GM12891 (cell line): ENCODE results near the gene HAT1.
A peak's percentile ranks its signal among the peaks of the same experiment; 100 is the strongest.

Experiments used
- POLR2A ChIP-seq: IDR thresholded peaks from 2 replicates; pipeline ENCODE4 v1.6.1; 2011; ENCODE audit warnings: low read depth, low read length, control low read depth
- POLR2AphosphoS5 ChIP-seq: IDR thresholded peaks from 2 replicates; pipeline ENCODE4 v1.6.1; 2011; ENCODE audit warnings: low read depth, low read length, control low read depth
- POU2F2 ChIP-seq: IDR thresholded peaks from 2 replicates; pipeline ENCODE4 v1.6.1; 2011; ENCODE audit warnings: low read depth, mild to moderate bottlenecking, control low read depth, low read length, moderate library complexity
- SPI1 ChIP-seq: IDR thresholded peaks from 2 replicates; pipeline ENCODE4 v1.6.1; 2011; ENCODE audit warnings: low read depth, low read length, control low read depth
- TAF1 ChIP-seq: IDR thresholded peaks from 2 replicates; pipeline ENCODE4 v1.6.1; 2011; ENCODE audit warnings: low read depth, low read length, control low read depth

GRCh38 chr2:171999604-172000469, 77.6 kb downstream of the HAT1 start, which contains the start of gene METAP1D:
- TF ChIP-seq POLR2A (peak; percentile 94), SPI1 (no peak), POLR2AphosphoS5 (peak; percentile 89), TAF1 (peak; percentile 86; the same call in 1 of the 2 replicates), POU2F2 (peak; percentile 51; the same call in 1 of the 2 replicates)
